Prostate gland (tissue), 2 donors: Measurements from ENCODE around the gene ZNRF3. TPM values are rescaled to one million over a fixed set of nuclear protein-coding genes. Genes with fewer than 3 reads are reported as not detected.
"Not testable (repeated sequence)": the region's sequence is repeated elsewhere in the genome, so short reads cannot be mapped to it uniquely, and the experiment has no call there.

Experiments
- DNase-seq: peaks from one replicate; pipeline ENCODE4 v3.0.0-alpha.2; 2019; ENCODE audit warnings: low spot score
- H3K27ac ChIP-seq, 2 donors: fragments of 200-600 bp; sonication (generic); 2 replicates each; pipeline ENCODE4 v1.5.1; 2017 to 2019
- H3K27me3 ChIP-seq: fragments of 200-600 bp; sonication (generic); replicated peaks from 2 replicates; pipeline ENCODE4 v1.5.1; 2019; ENCODE audit not compliant: insufficient read depth
- H3K36me3 ChIP-seq, 2 donors: fragments of 200-600 bp; sonication (generic); 1 replicate in 1 of 2; 2 replicates in 1 of 2; pipeline versions ENCODE4 v1.5.1 to v1.8.1; 2017 to 2019
- H3K4me1 ChIP-seq: fragments of 200-600 bp; sonication (generic); replicated peaks from 2 replicates; pipeline ENCODE4 v1.5.1; 2019
- H3K4me3 ChIP-seq, 2 donors: fragments of 200-600 bp; sonication (generic); 2 replicates each; pipeline ENCODE4 v1.5.1; 2017 to 2019
- H3K9me3 ChIP-seq: fragments of 200-600 bp; sonication (generic); 2 replicates; pipeline ENCODE4 v1.5.1; 2017
- CTCF ChIP-seq, 4 experiments: fragments of 200-600 bp in 2 of 4; fragments of 450-650 bp in 2 of 4; sonication (generic) in 2 of 4; IDR thresholded peaks; 1 replicate in 3 of 4; 2 replicates in 1 of 4; pipeline ENCODE4 v1.5.1; 2016 to 2019; ENCODE audit warnings: antibody characterized with exemption in 4 of 4, mild to moderate bottlenecking in 2 of 4, moderate library complexity in 2 of 4
- POLR2A ChIP-seq: fragments of 450-650 bp; IDR thresholded peaks from one replicate; pipeline ENCODE4 v1.6.1; 2016; ENCODE audit warnings: antibody characterized with exemption, mild to moderate bottlenecking
- POLR2AphosphoS5 ChIP-seq: sonication (generic); formaldehyde crosslinking; IDR thresholded peaks from one replicate; pipeline ENCODE4 v1.6.1; 2017; ENCODE audit warnings: antibody characterized with exemption
- WGBS: methylation state at CpG from one replicate; pipeline ENCODE4 v1.1.5; 2018; 5-methylcytosine and 5-hydroxymethylcytosine counted together
- intact Hi-C: fragments of 100-400 bp; cut with DNase I; formaldehyde crosslinking; loops from one replicate; pipeline ENCODE4 v1.14.2; 2022
- total RNA-seq, 2 donors: library from RNA; depleted of rRNA; stranded (reverse); fragments of >200 nt; gene quantifications; one replicate each; pipeline ENCODE4 v1.1.0, GENCODE V29; 2016

Gene ZNRF3
- total RNA-seq, 2 donors from 2014 or later: 38.5 to 46.1 TPM

- intact Hi-C loops: loop anchor here (2.0 to 10.0 kb wide), 2 partner anchors 69 to 151 kb away; no protein-coding TSS in a partner anchor
- no peaks in the 10 kb centered on the region for H3K9me3 ChIP-seq
- no peaks in the 10 kb centered on the region for H3K27me3 ChIP-seq
- H3K4me3 ChIP-seq: peak overlapping the region; percentile 63 to 70
- H3K4me1 ChIP-seq: peaks cover 3% of the 10 kb centered on the region
- TF ChIP-seq POLR2A: no peak
- TF ChIP-seq POLR2AphosphoS5: no peak
- peak in 1 of 4 experiments; percentile 21 for TF ChIP-seq CTCF (IDR thresholded peaks at IDR 0.05)
- peak overlapping the region; percentile 62 to 75 for H3K27ac ChIP-seq
- no peaks in the 10 kb centered on the region for H3K36me3 ChIP-seq
- under 1% methylated on average over 24 of the region's 78 CpGs for WGBS
- peak; percentile 27 for DNase-seq
Measured at GRCh38 chr22:28883917-28884746, 760 bp downstream of the ZNRF3 start.

- 19% methylated on average over 19 of the region's 19 CpGs for WGBS
- no peaks in the 10 kb centered on the region for H3K9me3 ChIP-seq
- peak overlapping the region; percentile 62 to 75 for H3K27ac ChIP-seq
- intact Hi-C loops: loop anchor here (2.0 to 10.0 kb wide), 3 partner anchors 52 to 150 kb away; no protein-coding TSS in a partner anchor
- H3K4me3 ChIP-seq: peak overlapping the region; percentile 63 to 70
- no peaks in the 10 kb centered on the region for H3K27me3 ChIP-seq
- no peaks in the 10 kb centered on the region for H3K36me3 ChIP-seq
- H3K4me1 ChIP-seq: peaks cover 3% of the 10 kb centered on the region
- TF ChIP-seq POLR2A: no peak
- TF ChIP-seq CTCF (IDR thresholded peaks at IDR 0.05): no peak
- TF ChIP-seq POLR2AphosphoS5: no peak
- DNase-seq: no peak
Measured at GRCh38 chr22:28884747-28885350, 1.5 kb downstream of the ZNRF3 start.

GRCh38 chr22:28885939-28886338, 2.6 kb downstream of the ZNRF3 start:
- peaks cover 3% of the 10 kb centered on the region for H3K4me1 ChIP-seq
- H3K4me3 ChIP-seq: no peak overlapping the region
- no peaks in the 10 kb centered on the region for H3K36me3 ChIP-seq
- no peaks in the 10 kb centered on the region for H3K27me3 ChIP-seq
- H3K27ac ChIP-seq: peak overlapping the region; percentile 37 to 50
- peak; percentile 76 for TF ChIP-seq POLR2AphosphoS5
- no peak for TF ChIP-seq POLR2A
- peak in 2 of 4 experiments; percentile 19 to 41 for TF ChIP-seq CTCF (IDR thresholded peaks at IDR 0.05)
- H3K9me3 ChIP-seq: no peaks in the 10 kb centered on the region
- intact Hi-C loops: loop anchor here (2.0 to 10.0 kb wide), 3 partner anchors 51 to 149 kb away; no protein-coding TSS in a partner anchor
- DNase-seq: peak; percentile 65
- WGBS: 20% methylated on average over 3 of the region's 3 CpGs

GRCh38 chr22:28886679-28887078, 3.3 kb downstream of the ZNRF3 start:
- whole genome bisulfite sequencing: 71% methylated on average over 4 of the region's 4 CpGs
- DNase-seq, H3K9me3 ChIP-seq, H3K36me3 ChIP-seq, H3K27me3 ChIP-seq, H3K4me3 ChIP-seq, H3K4me1 ChIP-seq: not testable (repeated sequence)
- H3K27ac ChIP-seq: peak overlapping the region; percentile 37 to 50
- intact Hi-C loops: loop anchor here (5.0 to 10.0 kb wide), 2 partner anchors 51 to 148 kb away; no protein-coding TSS in a partner anchor

- TF ChIP-seq POLR2A: no peak
- TF ChIP-seq POLR2AphosphoS5: no peak
- no peak overlapping the region for H3K27ac ChIP-seq
- WGBS: 33% methylated on average over 4 of the region's 4 CpGs
- H3K27me3 ChIP-seq: no peaks in the 10 kb centered on the region
- H3K36me3 ChIP-seq: no peaks in the 10 kb centered on the region
- no peak for DNase-seq
- H3K4me3 ChIP-seq: no peak overlapping the region
- intact Hi-C loops: loop anchor here (5.0 to 10.0 kb wide), 2 partner anchors 49 to 147 kb away; no protein-coding TSS in a partner anchor
- H3K4me1 ChIP-seq: peaks cover 7% of the 10 kb centered on the region
- H3K9me3 ChIP-seq: no peaks in the 10 kb centered on the region
Measured at GRCh38 chr22:28887725-28888459, 4.5 kb downstream of the ZNRF3 start.
